K562 (cell line): ENCODE measurements around the gene ABT1. TPM values are rescaled to one million over a fixed set of nuclear protein-coding genes. Genes with fewer than 3 reads are reported as not detected.
A peak's percentile ranks its signal among the peaks of the same experiment; 100 is the strongest.

Experiments used
- CHD7 ChIP-seq: fragments of 200-600 bp; sonication (generic); IDR thresholded peaks from one replicate; pipeline ENCODE4 v1.6.1; 2012; ENCODE audit warnings: mild to moderate bottlenecking, low read depth, low read length, inconsistent platforms
- COPS2 ChIP-seq: fragments of 450-650 bp; conservative IDR thresholded peaks from 2 replicates; pipeline ENCODE4 v1.6.1; 2016; ENCODE audit warnings: mild to moderate bottlenecking, moderate library complexity
- CXXC5 ChIP-seq: fragments of 250-450 bp; sonication (Bioruptor Pico); IDR thresholded peaks from 2 replicates; pipeline ENCODE4 v1.8.0; 2022; ENCODE audit warnings: inconsistent platforms, mild to moderate bottlenecking, moderate library complexity
- HOXB6 ChIP-seq: fragments of 250-450 bp; sonication (Bioruptor Pico); IDR thresholded peaks from 2 replicates; pipeline ENCODE4 v1.5.1; 2022; ENCODE audit warnings: mild to moderate bottlenecking, borderline replicate concordance
- MXI1 ChIP-seq: IDR thresholded peaks from 2 replicates; pipeline ENCODE4 v1.6.1; 2011; ENCODE audit warnings: low read depth, mild to moderate bottlenecking, improper control_type of control experiment, low read length
- NCOA2 ChIP-seq, 2 experiments: fragments of 450-650 bp; IDR thresholded peaks; 2 replicates each; pipeline ENCODE4 v1.6.1; 2018; ENCODE audit warnings: mild to moderate bottlenecking in 2 of 2, moderate library complexity in 1 of 2; ENCODE audit not compliant: partially characterized antibody in 2 of 2
- RNF2 ChIP-seq: sonication (generic); IDR thresholded peaks from 2 replicates; pipeline ENCODE4 v1.6.1; 2016
- ZNF407 ChIP-seq: fragments of 450-650 bp; IDR thresholded peaks from 2 replicates; pipeline ENCODE4 v1.6.1; 2016; ENCODE audit warnings: low read depth
- ZNF41 ChIP-seq: fragments of 250-450 bp; sonication (Bioruptor Pico); conservative IDR thresholded peaks from 2 replicates; pipeline ENCODE4 v1.4.0; 2020; ENCODE audit warnings: mild to moderate bottlenecking
- polyA plus RNA-seq, 8 experiments: library from polyadenylated mRNA; depleted of rRNA in 4 of 8; stranded (reverse) in 5 of 8; unstranded in 3 of 8; fragments of >200 nt; fragmentation: Nextera tagmentation in 2 of 8; fragmentation: Illumina TruSeq in 1 of 8; extraction: Ambion mirVana in 2 of 8; extraction: Trizol in 1 of 8; gene quantifications; 2 replicates each; pipeline versions ENCODE4 v1.2.1 to v1.2.3, GENCODE V29; 2011 to 2014; ENCODE audit warnings: inconsistent platforms in 1 of 8, missing spikeins in 1 of 8
- total RNA-seq, 7 experiments: library from RNA; depleted of rRNA in 6 of 7; stranded (reverse); fragments of >200 nt in 6 of 7; fragmentation: Illumina TruSeq in 2 of 7; extraction: Trizol in 2 of 7; gene quantifications; 2 replicates each; pipeline versions ENCODE4 v1.2.1 to v1.2.3, GENCODE V29; 2011 to 2021; ENCODE audit warnings: low replicate concordance in 1 of 7

The ABT1 gene
- total and polyA plus RNA-seq, 9 of the 15 experiments (the other 6 are each of a cell fraction or from before 2014, with no cell fraction given): 8.8 to 52.7 (median 40.7) TPM

- TF ChIP-seq CXXC5 (CRISPR knock-in tag) (peak; percentile 28), ZNF41 (no peak), HOXB6 (CRISPR knock-in tag) (no peak), NCOA2 (IDR thresholded peaks at IDR 0.05; ENCODE audit: partially characterized antibody in 2 of 2) (peak in 1 of 2 experiments; percentile 75), COPS2 (no peak), CHD7 (no peak), ZNF407 (peak; percentile 70; the same call in 1 of the 2 replicates), RNF2 (no peak), MXI1 (0 out of 2 replicates have a peak, but pooled peaks have one; percentile 37)
Observed at GRCh38 chr6:26553264-26553634, 43.5 kb upstream of the ABT1 start (continued).
